CD4-positive, alpha-beta T cell treated with Interleukin-6 at 100 ng/mL for 8 hours (primary cell): ENCODE data around the gene COG8.
"Not testable (repeated sequence)": the region's sequence is repeated elsewhere in the genome, so short reads cannot be mapped to it uniquely, and the experiment has no call there.

Experiments
- DNase-seq: peaks from one replicate; pipeline ENCODE4 v3.0.0-alpha.2; 2020; ENCODE audit warnings: mixed read lengths, low spot score

COG8 gene

GRCh38 chr16:69319381-69319780 is 20.0 kb downstream of the COG8 start:
- DNase-seq: no peak

DNA sequence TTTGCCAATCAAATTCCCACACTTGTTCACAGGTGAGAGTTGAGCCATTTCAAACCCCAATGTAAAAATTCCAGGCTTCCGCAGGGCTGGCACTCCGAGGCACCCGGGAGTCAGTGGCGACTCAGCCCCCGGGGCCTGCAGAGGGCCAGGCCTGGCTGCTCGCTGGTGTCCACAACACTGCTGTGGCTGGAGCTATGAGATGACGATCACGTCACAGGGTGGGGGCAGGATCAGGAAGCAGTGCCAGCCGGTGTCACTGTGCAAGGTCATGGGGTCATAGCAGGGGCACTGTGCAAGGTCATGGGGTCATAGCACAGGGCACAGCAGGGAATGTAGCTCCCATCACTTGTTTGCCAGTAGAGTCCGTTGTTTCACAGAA is 20.5 kb downstream of the COG8 start:
- no peak for DNase-seq

DNA sequence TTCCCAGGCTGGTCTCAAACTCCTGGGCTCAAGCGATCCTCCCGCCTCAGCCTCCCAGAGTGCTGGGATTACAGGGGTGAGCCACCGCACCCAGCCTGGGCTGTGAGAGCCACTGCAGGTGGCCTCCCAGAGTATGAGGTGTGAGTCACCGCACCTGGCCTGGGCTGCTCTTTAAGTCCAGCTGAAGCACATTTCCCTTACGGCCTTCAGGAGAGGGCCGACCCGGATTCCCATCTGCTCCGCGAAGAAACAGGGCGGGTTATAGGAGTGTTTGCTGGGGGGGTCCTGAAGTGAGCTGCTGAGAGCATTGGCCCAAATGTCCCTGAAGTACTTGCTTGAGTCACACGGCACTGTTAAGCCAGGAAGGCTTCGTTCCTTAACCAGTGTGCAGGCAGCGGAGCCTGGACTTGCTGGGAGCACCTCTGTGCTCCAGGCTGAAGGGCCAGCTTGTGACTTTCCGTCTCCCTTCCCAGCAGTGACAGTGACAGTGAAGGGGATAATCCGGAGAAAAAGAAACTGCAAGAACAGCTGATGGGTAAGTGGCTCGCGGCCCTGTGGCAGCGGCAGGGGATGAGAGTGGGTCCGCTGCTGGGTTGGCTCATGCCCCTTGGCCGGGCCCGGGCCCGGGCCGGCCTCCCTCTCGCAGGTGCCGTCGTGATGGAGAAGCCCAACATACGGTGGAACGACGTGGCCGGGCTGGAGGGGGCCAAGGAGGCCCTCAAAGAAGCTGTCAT is 21.0 kb downstream of the COG8 start:
- DNase-seq: no peak

GRCh38 chr16:69316595-69317034 is 22.7 kb downstream of the COG8 start:
- DNase-seq: no peak

DNA sequence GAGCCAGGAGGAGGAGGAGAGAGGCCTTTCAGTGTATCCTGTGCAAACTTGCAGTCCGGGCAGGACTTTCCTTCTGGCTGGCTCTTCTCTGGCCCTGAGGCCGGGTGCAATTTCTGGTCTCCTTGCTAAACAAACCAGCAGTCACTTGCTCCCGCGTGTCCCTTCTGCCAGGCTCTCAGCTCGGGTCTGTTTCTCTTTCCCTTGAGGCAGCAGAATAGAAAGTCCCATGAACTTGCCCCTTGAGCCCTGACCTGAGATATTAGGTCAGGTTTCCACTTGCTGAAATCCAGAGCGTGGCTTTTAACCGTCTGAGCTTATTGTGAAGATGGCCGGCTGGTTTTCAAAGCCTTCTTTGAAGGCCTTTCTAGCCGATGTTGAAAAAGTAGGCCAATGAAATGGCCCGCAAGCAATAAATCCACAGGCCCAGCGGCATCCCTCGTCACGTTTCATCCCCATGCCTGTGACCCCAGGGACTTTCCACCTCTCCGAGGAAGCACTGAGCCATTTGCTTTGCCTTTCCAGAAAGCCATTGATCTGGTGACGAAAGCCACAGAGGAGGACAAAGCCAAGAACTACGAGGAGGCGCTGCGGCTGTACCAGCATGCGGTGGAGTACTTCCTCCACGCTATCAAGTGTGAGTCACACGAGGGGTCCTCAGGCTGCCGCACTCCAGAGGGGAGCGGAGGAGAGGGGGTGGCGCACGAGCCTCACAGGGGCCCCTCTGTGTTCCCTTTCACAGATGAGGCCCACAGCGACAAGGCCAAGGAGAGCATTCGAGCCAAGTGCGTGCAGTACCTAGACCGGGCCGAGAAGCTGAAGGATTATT is 23.7 kb downstream of the COG8 start:
- DNase-seq: no peak

- no peak for DNase-seq
Measured at GRCh38 chr16:69314534-69314933, 24.8 kb downstream of the COG8 start.

GRCh38 chr16:69313469-69313868 is 25.9 kb downstream of the COG8 start:
- DNase-seq: no peak

DNA sequence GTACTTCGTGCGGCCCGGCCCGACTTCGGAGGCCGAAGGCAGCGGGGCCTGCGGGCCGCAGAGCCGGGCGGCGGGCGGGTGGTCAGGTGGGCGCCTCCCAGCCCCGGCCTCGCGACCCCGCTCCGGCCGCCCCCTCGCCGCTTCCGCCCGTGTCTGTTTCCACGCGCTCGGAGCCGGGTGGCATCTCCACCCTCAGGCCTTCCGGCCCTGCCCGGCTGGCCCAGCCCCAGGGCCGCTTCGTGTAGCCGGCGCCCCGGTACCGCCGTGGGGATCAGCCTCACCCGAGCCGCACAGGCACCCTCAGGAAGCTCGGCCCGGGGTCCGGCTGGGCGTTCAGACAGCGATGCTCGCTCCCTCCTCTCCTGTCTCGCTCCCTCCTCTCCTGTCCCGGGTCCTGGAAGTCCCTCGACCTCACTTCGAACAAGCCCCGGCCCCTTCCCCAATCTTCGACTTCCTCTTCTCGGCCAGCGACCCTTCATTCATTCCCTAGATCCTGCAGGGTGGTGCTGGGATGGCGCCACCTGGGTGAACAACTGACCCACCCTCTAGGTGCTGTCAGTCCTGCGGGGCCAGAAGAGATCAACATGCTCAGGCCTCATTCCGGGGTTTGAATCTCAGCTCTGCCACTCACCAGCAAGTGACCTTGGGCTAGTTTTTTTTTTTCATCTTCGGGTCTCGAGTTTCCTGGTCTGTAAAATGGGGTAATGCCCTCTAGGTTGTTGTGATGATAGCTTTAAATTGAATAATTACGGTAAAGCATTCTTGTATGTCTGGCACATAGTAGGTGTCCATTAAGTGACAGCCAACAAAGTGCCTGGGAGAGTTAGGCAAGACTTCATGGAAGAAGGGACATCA is 27.6 kb downstream of the COG8 start:
- peak; percentile 24 for DNase-seq

DNA sequence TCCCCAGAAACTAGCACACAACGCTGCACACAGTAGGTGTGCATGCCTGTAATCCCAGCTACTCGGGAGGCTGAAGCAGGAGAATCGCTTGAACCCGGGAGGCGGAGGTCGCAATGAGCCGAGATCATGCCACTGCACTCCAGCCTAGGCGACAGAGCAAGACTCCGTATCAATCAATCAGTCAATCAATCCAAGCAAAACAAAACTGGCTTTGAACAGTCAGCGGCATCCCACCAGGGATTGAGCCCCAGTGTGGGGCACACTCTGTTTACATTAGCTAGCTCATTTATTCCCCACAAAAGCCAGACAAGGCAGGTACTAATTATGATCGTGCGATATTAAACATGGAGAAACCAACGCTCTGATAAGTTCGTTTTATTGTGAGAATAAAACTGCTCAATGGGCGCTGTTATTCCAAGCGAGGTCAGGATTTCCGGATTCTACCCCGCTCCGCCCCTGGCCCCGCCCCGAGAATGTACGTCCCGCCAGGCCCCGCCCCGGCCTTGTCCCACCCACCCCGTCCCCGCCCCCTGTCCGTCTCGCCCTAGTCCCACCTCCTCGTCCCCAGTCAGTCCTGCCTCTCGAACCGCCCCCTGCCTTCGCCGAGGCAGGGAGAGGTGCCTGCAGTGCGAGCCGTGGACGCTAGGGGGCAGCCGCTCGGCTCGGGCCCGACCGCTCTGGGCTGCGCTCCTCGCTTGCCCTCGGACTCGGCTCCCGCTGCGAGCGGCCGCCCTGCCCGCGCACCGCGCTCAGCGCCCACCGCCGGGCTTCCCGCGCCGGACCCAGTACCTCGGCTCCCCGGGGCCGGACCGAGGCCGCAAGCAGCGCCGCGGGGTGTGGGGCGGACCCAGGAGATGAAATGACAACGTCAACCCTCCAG is 28.5 kb downstream of the COG8 start, which contains the start of gene VPS4A:
VPS4A (plus strand) TSS at position 698 of the 880 bp plus-strand sequence; CDS start at position 860, 162 bp downstream.
- peak; percentile 97 for DNase-seq

GRCh38 chr16:69309316-69309715 is 30.0 kb downstream of the COG8 start:
- no peak for DNase-seq

DNA sequence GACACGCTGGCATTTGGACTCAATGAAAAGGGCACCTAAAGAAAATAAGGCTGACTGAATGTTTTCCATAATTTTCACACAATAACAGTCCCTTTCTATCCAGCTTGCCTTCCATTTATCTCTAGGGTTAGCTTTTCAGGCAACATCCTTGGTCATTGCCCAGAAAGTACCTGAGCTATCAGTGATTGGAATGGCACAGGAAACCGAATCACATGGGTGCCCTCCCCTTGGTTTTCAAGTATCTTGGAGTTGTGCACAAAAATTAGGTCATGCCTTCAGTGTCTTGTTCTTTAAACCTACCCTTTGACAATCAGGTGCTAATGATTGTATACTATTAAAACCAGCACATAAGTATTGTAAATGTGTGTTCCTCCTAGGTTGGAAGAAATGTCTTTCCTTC is 31.5 kb downstream of the COG8 start:
- DNase-seq: no peak

DNA sequence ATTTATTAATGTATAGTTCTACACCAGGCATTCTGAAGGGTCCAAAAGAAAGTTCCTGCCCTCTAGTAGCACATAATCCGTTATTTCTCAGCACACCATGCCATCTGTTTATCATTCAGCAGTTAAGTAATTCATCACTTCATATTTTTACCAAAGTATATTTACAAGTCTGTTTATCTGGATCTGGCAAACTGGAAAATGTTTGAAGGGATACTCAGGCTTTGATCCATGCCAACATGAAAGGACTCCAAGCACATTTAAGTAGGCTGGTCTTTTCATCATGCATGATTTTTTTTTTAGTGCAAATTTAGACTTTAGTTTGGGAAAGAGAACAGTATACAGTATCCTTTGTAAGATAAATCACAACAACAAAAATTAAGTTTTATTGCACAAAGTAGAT is 32.3 kb downstream of the COG8 start:
- DNase-seq: no peak

- no peak for DNase-seq
Measured at GRCh38 chr16:69306031-69306430, 33.3 kb downstream of the COG8 start.

- no peak for DNase-seq
Measured at GRCh38 chr16:69302301-69302700, 37.1 kb downstream of the COG8 start.

DNA sequence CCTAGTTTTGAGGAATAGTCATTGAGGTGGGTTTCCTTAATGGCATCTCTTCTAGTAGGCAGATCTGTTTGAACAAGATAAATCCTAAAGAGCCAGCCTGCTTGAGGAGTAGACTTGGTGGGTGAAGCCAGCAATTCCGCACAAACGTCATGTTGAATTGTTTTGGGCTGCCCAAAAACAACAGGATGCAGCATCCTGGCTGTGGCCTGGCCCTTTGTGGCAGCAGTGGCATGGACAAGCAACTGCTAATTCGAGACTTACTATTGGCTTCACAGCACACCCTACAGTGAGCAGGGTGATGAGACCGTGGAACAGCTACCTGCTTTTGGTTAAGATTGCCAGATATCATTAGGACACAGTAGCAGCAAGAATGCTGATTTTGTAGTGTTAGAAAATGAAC is 37.5 kb downstream of the COG8 start:
- no peak for DNase-seq

DNA sequence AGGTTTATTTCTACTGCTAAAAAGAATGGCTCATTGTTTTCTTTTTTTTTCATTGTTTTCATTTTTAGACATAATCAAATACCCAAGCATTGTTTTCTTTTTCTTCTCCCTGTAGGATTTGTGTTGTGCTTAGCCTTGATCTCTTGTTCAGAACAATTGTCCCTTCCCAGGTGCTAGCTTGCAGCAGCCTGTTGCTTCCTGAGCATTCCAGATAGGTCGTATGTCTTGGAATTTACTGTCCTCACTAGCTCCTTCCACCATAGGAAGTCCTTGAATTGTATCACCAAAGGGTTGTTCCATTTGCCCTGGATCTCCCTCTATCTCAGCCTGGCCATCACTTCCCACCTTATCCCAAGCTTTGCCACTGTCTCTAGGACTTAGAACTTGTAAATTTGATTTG is 38.2 kb downstream of the COG8 start:
- DNase-seq: no peak

GRCh38 chr16:69298261-69298660 is 41.1 kb downstream of the COG8 start:
- no peak for DNase-seq

DNA sequence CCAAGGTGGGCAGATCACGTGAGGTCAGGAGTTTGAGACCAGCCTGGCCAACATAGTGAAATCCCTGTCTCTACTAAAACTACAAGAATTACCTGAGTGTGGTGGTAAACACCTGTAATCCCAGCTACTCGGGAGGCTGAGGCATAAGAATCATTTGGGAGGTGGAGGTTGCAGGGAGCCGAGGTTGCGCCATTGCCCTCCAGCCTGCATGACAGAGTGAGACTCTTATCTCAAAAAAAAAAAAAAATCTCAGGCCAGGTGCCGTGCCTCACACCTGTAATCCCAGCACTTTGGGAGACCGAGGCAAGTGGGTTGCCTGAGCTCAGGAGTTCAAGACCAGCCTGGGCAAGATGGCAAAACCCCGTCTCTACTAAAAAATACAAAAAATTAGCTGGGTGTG is 42.6 kb downstream of the COG8 start:
- not testable (repeated sequence) for DNase-seq

DNA sequence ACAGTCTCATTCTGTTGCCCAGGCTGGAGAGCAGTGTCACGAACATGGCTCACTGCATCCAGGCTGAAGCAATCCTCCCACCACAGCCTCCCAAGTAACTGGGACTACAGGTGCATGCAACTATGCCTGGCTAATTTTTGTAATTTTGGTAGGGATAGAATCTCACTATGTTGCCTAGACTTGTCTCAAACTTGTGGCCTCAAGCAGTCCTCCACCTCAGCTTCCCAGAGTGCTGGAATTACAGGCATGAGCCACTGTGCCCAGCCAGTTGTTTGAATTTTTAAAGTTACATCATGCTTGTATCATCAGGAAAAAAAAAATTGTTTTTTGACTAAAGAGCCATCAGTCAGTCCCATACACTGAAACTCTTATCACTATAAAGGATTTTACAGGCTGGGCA is 45.3 kb downstream of the COG8 start:
- no peak for DNase-seq

DNA sequence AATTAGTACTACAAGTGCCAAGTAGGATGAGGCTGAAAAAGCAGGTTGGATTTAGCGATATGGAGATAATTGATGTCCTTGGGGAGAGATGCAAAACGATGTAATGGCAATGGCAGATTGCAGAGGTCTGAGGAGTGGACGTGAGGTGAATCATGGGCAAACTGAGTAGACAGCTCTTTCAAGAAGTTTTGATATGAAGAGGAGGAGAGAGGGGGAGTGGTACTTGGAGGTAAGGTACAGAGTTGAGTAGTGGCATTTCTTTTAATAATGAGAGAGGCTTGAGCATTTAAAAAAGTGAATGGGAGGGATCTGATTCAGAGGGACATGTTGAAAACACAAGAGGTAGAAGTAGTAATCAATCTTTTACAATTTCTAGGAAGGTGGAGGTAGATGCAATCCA is 46.0 kb downstream of the COG8 start:
- DNase-seq: no peak

GRCh38 chr16:69291657-69292056 is 47.7 kb downstream of the COG8 start:
- not testable (repeated sequence) for DNase-seq
